Activated CD8-positive, alpha-beta memory T cell treated with anti-CD3 and anti-CD28 coated beads, Interleukin-2, amount 10 ng/mL, durations not matched to agents 7 days and 5 days (primary cell): ENCODE results near the gene EFCAB6. TPM values are rescaled to one million over a fixed set of nuclear protein-coding genes. Genes with fewer than 3 reads are reported as not detected.

Source experiments
- ATAC-seq: fragments of 150-1000 bp; cut with Tn5 transposase; one replicate; pipeline ENCODE4 v1.10.0; 2021; ENCODE audit warnings: moderate library complexity
- CTCF ChIA-PET: fragments of 350-600 bp; sonication (Branson Sonifier 250); formaldehyde crosslinking; loops from one replicate; lab custom pipeline; 2021; ENCODE audit warnings: antibody characterized with exemption; lab: Charles Lee
- DNase-seq: peaks from one replicate; pipeline ENCODE4 v3.0.0-alpha.2; 2020
- H3K27ac Mint-ChIP-seq: one replicate; pipeline ENCODE4 v1.8.0; 2021; ENCODE audit warnings: mild to moderate bottlenecking, mixed read lengths
- H3K27me3 Mint-ChIP-seq: one replicate; pipeline ENCODE4 v1.8.0; 2021; ENCODE audit warnings: mixed read lengths
- H3K36me3 Mint-ChIP-seq: one replicate; pipeline ENCODE4 v1.8.0; 2021; ENCODE audit warnings: mild to moderate bottlenecking, mixed read lengths
- H3K4me1 Mint-ChIP-seq: one replicate; pipeline ENCODE4 v1.8.0; 2021; ENCODE audit warnings: mixed read lengths
- H3K4me3 Mint-ChIP-seq: one replicate; pipeline ENCODE4 v1.8.0; 2021; ENCODE audit warnings: mild to moderate bottlenecking, moderate library complexity, mixed read lengths
- H3K9me3 Mint-ChIP-seq: one replicate; pipeline ENCODE4 v1.8.0; 2022; ENCODE audit warnings: low read depth, mixed read lengths
- total RNA-seq, 2 experiments: library from RNA; stranded (reverse); gene quantifications; one replicate each; pipeline ENCODE4 v1.2.3, GENCODE V29; 2021

Gene EFCAB6
- total RNA-seq, 2 experiments from 2014 or later: 0.14 to 0.32 TPM

DNA sequence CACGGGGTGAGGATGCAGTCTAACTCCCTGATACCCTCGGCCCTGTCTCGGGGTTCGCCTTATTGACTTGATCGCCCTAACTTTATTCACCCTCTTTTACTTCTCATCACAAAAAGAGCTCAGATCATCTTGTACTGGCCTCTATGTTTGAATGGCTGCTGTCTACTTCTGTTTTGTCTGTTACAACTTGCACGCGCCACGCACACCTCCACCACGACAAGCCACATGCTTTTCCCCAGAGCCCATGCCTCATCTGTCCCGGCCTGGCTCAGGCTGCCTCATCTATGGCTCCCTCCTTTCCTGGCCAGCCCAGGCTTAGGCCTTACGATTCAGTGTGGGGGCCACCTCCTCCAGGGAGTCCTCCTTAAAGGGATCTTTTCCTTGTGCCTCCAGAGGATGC lies 180.9 kb downstream of the EFCAB6 start:
- no peak overlapping the region for H3K27ac Mint-ChIP-seq
- no peak overlapping the region for H3K4me3 Mint-ChIP-seq
- DNase-seq (no peak), ATAC-seq (no peak)
- H3K36me3 Mint-ChIP-seq: no peaks in the 10 kb centered on the region
- no peaks in the 10 kb centered on the region for H3K9me3 Mint-ChIP-seq
- H3K27me3 Mint-ChIP-seq: no peaks in the 10 kb centered on the region
- CTCF ChIA-PET: no interaction called here
- H3K4me1 Mint-ChIP-seq: no peaks in the 10 kb centered on the region

GRCh38 chr22:43630451-43630850 lies 181.7 kb downstream of the EFCAB6 start:
- no peak overlapping the region for H3K27ac Mint-ChIP-seq
- no peaks in the 10 kb centered on the region for H3K36me3 Mint-ChIP-seq
- H3K4me3 Mint-ChIP-seq: no peak overlapping the region
- no peaks in the 10 kb centered on the region for H3K9me3 Mint-ChIP-seq
- ATAC-seq (no peak), DNase-seq (no peak)
- H3K27me3 Mint-ChIP-seq: no peaks in the 10 kb centered on the region
- H3K4me1 Mint-ChIP-seq: no peaks in the 10 kb centered on the region
- CTCF ChIA-PET: no interaction called here

- no peak overlapping the region for H3K4me3 Mint-ChIP-seq
- no peak for DNase-seq
- ATAC-seq: no peak
- H3K27ac Mint-ChIP-seq: no peak overlapping the region
- CTCF ChIA-PET: no interaction called here
- H3K27me3 Mint-ChIP-seq: no peaks in the 10 kb centered on the region
- no peaks in the 10 kb centered on the region for H3K4me1 Mint-ChIP-seq
- H3K36me3 Mint-ChIP-seq: no peaks in the 10 kb centered on the region
- H3K9me3 Mint-ChIP-seq: no peaks in the 10 kb centered on the region
These were observed 183.9 kb downstream of the EFCAB6 start for GRCh38 chr22:43628250-43628649.

GRCh38 chr22:43627485-43628213 lies 184.5 kb downstream of the EFCAB6 start:
- no peak for ATAC-seq
- no peaks in the 10 kb centered on the region for H3K36me3 Mint-ChIP-seq
- no peak overlapping the region for H3K27ac Mint-ChIP-seq
- H3K9me3 Mint-ChIP-seq: no peaks in the 10 kb centered on the region
- H3K27me3 Mint-ChIP-seq: no peaks in the 10 kb centered on the region
- no peak overlapping the region for H3K4me3 Mint-ChIP-seq
- CTCF ChIA-PET: no interaction called here
- DNase-seq: no peak
- H3K4me1 Mint-ChIP-seq: no peaks in the 10 kb centered on the region

DNA sequence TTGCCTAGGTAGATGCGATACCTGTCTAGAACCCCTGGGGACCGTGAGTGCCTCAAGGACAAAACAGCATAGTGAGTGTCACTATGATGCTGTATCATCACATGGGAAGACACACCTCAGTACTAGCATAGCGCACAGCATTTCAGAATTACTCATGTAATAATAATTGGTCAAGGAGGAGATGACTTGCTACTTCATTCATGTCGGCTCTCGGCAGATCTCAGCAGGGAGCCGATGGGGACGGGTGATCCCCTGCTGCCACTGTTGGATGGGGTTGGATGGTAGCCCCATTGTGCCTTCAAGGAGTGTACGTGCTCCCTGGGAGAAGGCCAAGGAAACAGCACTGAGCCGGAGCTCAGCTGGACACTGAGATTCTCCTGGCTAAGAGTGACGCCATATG lies 186.9 kb downstream of the EFCAB6 start:
- no peak for ATAC-seq
- Mint-ChIP-seq H3K27me3 (peaks cover 4% of the 10 kb centered on the region), H3K27ac (no peak overlapping the region), H3K4me1 (no peaks in the 10 kb centered on the region), H3K4me3 (no peak overlapping the region), H3K36me3 (no peaks in the 10 kb centered on the region), H3K9me3 (no peaks in the 10 kb centered on the region)
- no peak for DNase-seq
- CTCF ChIA-PET: no interaction called here

GRCh38 chr22:43624144-43624998 lies 187.7 kb downstream of the EFCAB6 start:
- Mint-ChIP-seq H3K27ac (no peak overlapping the region), H3K4me3 (no peak overlapping the region), H3K36me3 (no peaks in the 10 kb centered on the region), H3K4me1 (no peaks in the 10 kb centered on the region), H3K27me3 (peaks cover 7% of the 10 kb centered on the region), H3K9me3 (peaks cover 1% of the 10 kb centered on the region)
- CTCF ChIA-PET: no interaction called here
- ATAC-seq: no peak
- no peak for DNase-seq

GRCh38 chr22:43622886-43623285 lies 189.2 kb downstream of the EFCAB6 start:
- CTCF ChIA-PET: no interaction called here
- H3K4me3 Mint-ChIP-seq: no peak overlapping the region
- ATAC-seq: no peak
- no peak for DNase-seq
- H3K27ac Mint-ChIP-seq: no peak overlapping the region
- H3K36me3 Mint-ChIP-seq: no peaks in the 10 kb centered on the region
- H3K9me3 Mint-ChIP-seq: peaks cover 3% of the 10 kb centered on the region
- H3K27me3 Mint-ChIP-seq: peaks cover 14% of the 10 kb centered on the region
- no peaks in the 10 kb centered on the region for H3K4me1 Mint-ChIP-seq

GRCh38 chr22:43620197-43620596 lies 191.9 kb downstream of the EFCAB6 start:
- no peak for DNase-seq

DNA sequence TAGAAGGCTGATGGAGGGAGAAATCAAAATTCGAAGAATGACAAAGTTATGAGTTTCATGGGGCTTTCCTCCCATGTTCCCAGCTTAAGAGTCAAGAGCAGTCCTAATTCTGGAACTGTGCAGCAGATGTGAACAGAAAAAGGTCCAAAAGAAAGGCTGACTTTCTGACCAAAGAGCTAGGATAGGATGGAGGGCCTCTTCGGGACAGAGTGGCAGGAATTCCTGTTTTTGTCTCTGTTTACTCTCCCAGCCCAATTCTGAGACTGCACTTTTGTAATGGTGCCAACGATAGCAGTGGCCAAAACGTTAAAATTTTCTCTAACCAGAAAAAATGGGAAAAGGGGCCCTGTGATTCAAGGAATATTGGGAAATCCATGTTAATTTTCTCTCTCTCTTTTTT lies 193.6 kb downstream of the EFCAB6 start:
- ATAC-seq: no peak
- Mint-ChIP-seq H3K9me3 (peaks cover 3% of the 10 kb centered on the region), H3K4me3 (no peak overlapping the region), H3K36me3 (no peaks in the 10 kb centered on the region), H3K27me3 (peaks cover 18% of the 10 kb centered on the region), H3K4me1 (no peaks in the 10 kb centered on the region), H3K27ac (no peak overlapping the region)
- DNase-seq: no peak
- CTCF ChIA-PET: no interaction called here

More at GRCh38 chr22:43620197-43620596, 191.9 kb downstream of the EFCAB6 start:
- no peaks in the 10 kb centered on the region for H3K36me3 Mint-ChIP-seq
- ATAC-seq: no peak
- CTCF ChIA-PET: no interaction called here
- peaks cover 18% of the 10 kb centered on the region for H3K27me3 Mint-ChIP-seq
- no peak overlapping the region for H3K4me3 Mint-ChIP-seq
- H3K27ac Mint-ChIP-seq: no peak overlapping the region
- no peaks in the 10 kb centered on the region for H3K4me1 Mint-ChIP-seq
- peaks cover 3% of the 10 kb centered on the region for H3K9me3 Mint-ChIP-seq

- DNase-seq (no peak), ATAC-seq (no peak)
- CTCF ChIA-PET: no interaction called here
- Mint-ChIP-seq H3K36me3 (no peaks in the 10 kb centered on the region), H3K27ac (no peak overlapping the region), H3K9me3 (peaks cover 3% of the 10 kb centered on the region), H3K4me1 (no peaks in the 10 kb centered on the region), H3K4me3 (no peak overlapping the region), H3K27me3 (peaks cover 23% of the 10 kb centered on the region)
These were observed 195.5 kb downstream of the EFCAB6 start for GRCh38 chr22:43616645-43617044.

GRCh38 chr22:43600265-43600664 lies 211.8 kb downstream of the EFCAB6 start:
- DNase-seq: no peak
- H3K36me3 Mint-ChIP-seq: no peaks in the 10 kb centered on the region
- H3K4me1 Mint-ChIP-seq: no peaks in the 10 kb centered on the region
- no peaks in the 10 kb centered on the region for H3K9me3 Mint-ChIP-seq
- peaks cover 20% of the 10 kb centered on the region for H3K27me3 Mint-ChIP-seq
- CTCF ChIA-PET: no interaction called here
- no peak overlapping the region for H3K27ac Mint-ChIP-seq
- no peak overlapping the region for H3K4me3 Mint-ChIP-seq
- no peak for ATAC-seq

- no peak for ATAC-seq
- Mint-ChIP-seq H3K36me3 (no peaks in the 10 kb centered on the region), H3K27me3 (peaks cover 33% of the 10 kb centered on the region), H3K4me1 (no peaks in the 10 kb centered on the region), H3K27ac (no peak overlapping the region), H3K9me3 (no peaks in the 10 kb centered on the region), H3K4me3 (no peak overlapping the region)
- CTCF ChIA-PET: no interaction called here
- DNase-seq: no peak
These were observed 219.6 kb downstream of the EFCAB6 start for GRCh38 chr22:43592476-43592875.

- CTCF ChIA-PET: no interaction called here
- Mint-ChIP-seq H3K27me3 (peaks cover 23% of the 10 kb centered on the region), H3K27ac (no peak overlapping the region), H3K4me1 (no peaks in the 10 kb centered on the region), H3K36me3 (no peaks in the 10 kb centered on the region), H3K4me3 (no peak overlapping the region), H3K9me3 (no peaks in the 10 kb centered on the region)
- no peak for ATAC-seq
- no peak for DNase-seq
These were observed 220.7 kb downstream of the EFCAB6 start for GRCh38 chr22:43591380-43591779.

GRCh38 chr22:43587574-43587973 lies 224.5 kb downstream of the EFCAB6 start:
- ATAC-seq (no peak), DNase-seq (no peak)
- Mint-ChIP-seq H3K27ac (no peak overlapping the region), H3K27me3 (peaks cover 17% of the 10 kb centered on the region), H3K4me1 (no peaks in the 10 kb centered on the region), H3K36me3 (no peaks in the 10 kb centered on the region), H3K9me3 (no peaks in the 10 kb centered on the region), H3K4me3 (no peak overlapping the region)
- CTCF ChIA-PET: no interaction called here
